ENCODE measurements around the gene CSNK2A2. TPM values are rescaled to one million over a fixed set of nuclear protein-coding genes. Genes with fewer than 3 reads are reported as not detected.
A peak's percentile ranks its signal among the peaks of the same experiment; 100 is the strongest.

CSNK2A2 gene
- total RNA-seq, 1 donor from 2014 or later: 77.9 TPM

DNA sequence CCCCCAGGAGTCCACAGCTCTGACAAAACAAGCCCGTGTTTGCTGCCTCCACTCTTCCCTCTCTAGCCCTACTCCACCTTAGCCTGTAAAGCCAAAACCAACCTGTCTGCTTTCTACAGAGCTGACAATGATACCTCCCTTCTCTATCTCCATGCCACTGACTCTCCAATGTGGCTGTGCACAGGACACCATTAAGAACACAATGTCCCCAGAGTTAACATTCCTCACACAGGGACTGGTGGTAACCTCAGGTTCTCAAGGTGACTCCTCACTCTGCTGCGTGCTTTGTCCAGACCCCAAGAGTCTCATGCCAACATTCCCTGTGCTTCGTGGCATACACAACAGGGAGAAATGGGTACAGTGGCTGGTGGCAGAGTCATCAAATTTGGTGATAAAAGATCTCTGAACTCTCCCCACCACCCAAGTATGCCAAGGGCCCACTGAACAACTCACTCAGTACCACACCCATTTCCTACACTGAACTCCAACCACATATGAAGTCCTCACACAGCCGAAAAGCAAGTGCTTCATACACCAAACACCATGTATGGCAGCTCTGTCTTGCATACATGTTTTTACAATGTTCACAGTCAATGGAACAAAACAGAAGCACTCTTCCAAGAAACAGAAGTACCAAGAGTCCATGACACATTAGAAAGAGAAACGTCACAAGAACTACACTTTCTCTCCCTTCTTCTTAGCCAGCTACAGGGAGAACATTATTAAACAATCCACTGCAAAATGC is 21.1 kb downstream of the CSNK2A2 start:
- Mint-ChIP-seq H3K4me3 (ENCODE audit: unreplicated experiment) (no peak overlapping the region), H3K36me3 (ENCODE audit: unreplicated experiment) (peaks cover 63% of the 10 kb centered on the region)

GRCh38 chr16:58170223-58170622 is 27.7 kb downstream of the CSNK2A2 start:
- TF ChIP-seq CTCF (IDR thresholded peaks at IDR 0.05): no peak
- Mint-ChIP-seq H3K9me3 (ENCODE audit: unreplicated experiment) (no peaks in the 10 kb centered on the region), H3K4me3 (ENCODE audit: unreplicated experiment) (no peak overlapping the region), H3K27ac (ENCODE audit: unreplicated experiment) (no peak overlapping the region), H3K27me3 (ENCODE audit: unreplicated experiment) (no peaks in the 10 kb centered on the region), H3K36me3 (ENCODE audit: unreplicated experiment) (peaks cover 61% of the 10 kb centered on the region), H3K4me1 (ENCODE audit: unreplicated experiment) (no peaks in the 10 kb centered on the region)
- DNase-seq (ENCODE audit: extremely low spot score, unreplicated experiment): no peak

More for the DNA sequence above, 21.1 kb downstream of the CSNK2A2 start:
- Mint-ChIP-seq H3K4me1 (ENCODE audit: unreplicated experiment) (no peaks in the 10 kb centered on the region), H3K27ac (ENCODE audit: unreplicated experiment) (no peak overlapping the region), H3K9me3 (ENCODE audit: unreplicated experiment) (no peaks in the 10 kb centered on the region), H3K27me3 (ENCODE audit: unreplicated experiment) (no peaks in the 10 kb centered on the region)
- no peak for TF ChIP-seq CTCF (IDR thresholded peaks at IDR 0.05)
- no peak for DNase-seq (ENCODE audit: extremely low spot score, unreplicated experiment)

DNA sequence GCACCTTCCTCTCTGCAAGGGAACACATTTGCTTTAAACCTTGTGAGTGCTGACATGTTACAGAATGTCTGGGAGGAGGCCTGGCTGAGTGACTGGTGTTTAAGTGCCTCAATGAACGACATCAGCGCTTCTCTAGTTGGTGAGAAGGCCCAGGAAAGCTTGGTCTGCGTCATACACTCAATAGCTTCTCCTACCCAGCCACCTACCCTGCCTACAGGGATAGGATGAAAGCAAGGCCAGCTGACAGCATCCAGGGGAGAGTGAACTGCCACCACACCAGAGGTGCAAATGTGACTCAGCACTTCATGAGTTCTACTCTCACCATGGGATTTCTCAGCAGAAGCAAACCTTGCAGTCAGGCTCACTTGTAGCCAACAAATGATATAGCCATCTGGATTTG is 37.1 kb downstream of the CSNK2A2 start:
- Mint-ChIP-seq H3K27ac (ENCODE audit: unreplicated experiment) (no peak overlapping the region), H3K27me3 (ENCODE audit: unreplicated experiment) (no peaks in the 10 kb centered on the region), H3K4me3 (ENCODE audit: unreplicated experiment) (no peak overlapping the region), H3K9me3 (ENCODE audit: unreplicated experiment) (no peaks in the 10 kb centered on the region), H3K36me3 (ENCODE audit: unreplicated experiment) (peaks cover 55% of the 10 kb centered on the region), H3K4me1 (ENCODE audit: unreplicated experiment) (no peaks in the 10 kb centered on the region)
- DNase-seq (ENCODE audit: extremely low spot score, unreplicated experiment): peak; percentile 44
- TF ChIP-seq CTCF (IDR thresholded peaks at IDR 0.05): no peak

DNA sequence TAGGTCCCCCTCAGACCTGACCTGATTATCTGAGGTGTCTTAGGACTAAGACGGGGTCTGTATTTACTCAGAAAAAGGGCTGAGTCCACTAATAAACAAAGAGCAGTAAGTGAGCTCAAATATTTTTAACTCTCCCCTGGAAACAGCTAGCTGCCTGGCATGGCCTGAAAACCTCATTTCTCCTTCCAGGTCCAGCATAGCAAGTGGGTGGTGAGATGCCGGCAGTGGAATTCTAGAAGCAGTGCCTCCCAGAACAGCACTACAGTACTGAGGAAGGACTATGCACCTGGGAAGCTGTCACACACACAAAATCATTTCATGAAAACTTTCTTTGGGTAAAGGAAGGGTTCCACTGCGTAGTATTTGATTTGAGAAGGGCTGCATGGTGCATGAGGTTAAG is 39.2 kb downstream of the CSNK2A2 start:
- no peak overlapping the region for H3K4me3 Mint-ChIP-seq (ENCODE audit: unreplicated experiment)
- no peak for TF ChIP-seq CTCF (IDR thresholded peaks at IDR 0.05)

GRCh38 chr16:58157951-58158540 is 39.9 kb downstream of the CSNK2A2 start:
- no peak overlapping the region for H3K27ac Mint-ChIP-seq (ENCODE audit: unreplicated experiment)
- H3K9me3 Mint-ChIP-seq (ENCODE audit: unreplicated experiment): no peaks in the 10 kb centered on the region
- peak; percentile 68 for DNase-seq (ENCODE audit: extremely low spot score, unreplicated experiment)
- H3K4me1 Mint-ChIP-seq (ENCODE audit: unreplicated experiment): no peaks in the 10 kb centered on the region
- no peak for TF ChIP-seq CTCF (IDR thresholded peaks at IDR 0.05)
- H3K36me3 Mint-ChIP-seq (ENCODE audit: unreplicated experiment): peaks cover 29% of the 10 kb centered on the region
- H3K4me3 Mint-ChIP-seq (ENCODE audit: unreplicated experiment): no peak overlapping the region
- H3K27me3 Mint-ChIP-seq (ENCODE audit: unreplicated experiment): no peaks in the 10 kb centered on the region

More for the DNA sequence above, 39.2 kb downstream of the CSNK2A2 start:
- no peaks in the 10 kb centered on the region for H3K9me3 Mint-ChIP-seq (ENCODE audit: unreplicated experiment)
- H3K27me3 Mint-ChIP-seq (ENCODE audit: unreplicated experiment): no peaks in the 10 kb centered on the region
- H3K36me3 Mint-ChIP-seq (ENCODE audit: unreplicated experiment): peaks cover 35% of the 10 kb centered on the region
- no peak overlapping the region for H3K27ac Mint-ChIP-seq (ENCODE audit: unreplicated experiment)
- H3K4me1 Mint-ChIP-seq (ENCODE audit: unreplicated experiment): no peaks in the 10 kb centered on the region
- peak; percentile 34 for DNase-seq (ENCODE audit: extremely low spot score, unreplicated experiment)

All from osteocyte (in vitro differentiated cells).